Upper lobe of left lung (tissue), 4 donors: ENCODE results near the gene TGFB2.

ENCODE experiments used
- CTCF ChIP-seq, 6 experiments: fragments of 450-650 bp in 4 of 6; fragments of 200-600 bp in 2 of 6; sonication (generic) in 2 of 6; IDR thresholded peaks; one replicate each; pipeline ENCODE4 v1.5.1; 2016 to 2019; ENCODE audit warnings: antibody characterized with exemption in 6 of 6
- POLR2A ChIP-seq, 4 donors: fragments of 450-650 bp; IDR thresholded peaks; one replicate each; pipeline ENCODE4 v1.5.1; 2016 to 2017; ENCODE audit warnings: antibody characterized with exemption in 4 of 4, mild to moderate bottlenecking in 2 of 4

- TF ChIP-seq CTCF (IDR thresholded peaks at IDR 0.05) (no peak), POLR2A (IDR thresholded peaks at IDR 0.05) (no peak)
Observed at GRCh38 chr1:218456444-218456843, 111.3 kb downstream of the TGFB2 start.
